Aorta (tissue), 5 donors: ENCODE results near the gene KPNA6. TPM values are rescaled to one million over a fixed set of nuclear protein-coding genes. Genes with fewer than 3 reads are reported as not detected.

ENCODE experiments used
- ATAC-seq: fragments of 200-7000 bp; cut with Tn5 transposase; one replicate; pipeline ENCODE4 v1.9.1; 2022; ENCODE audit warnings: moderate library complexity; ENCODE audit not compliant: low FRiP score
- DNase-seq, 2 donors: peaks; one replicate each; pipeline ENCODE4 v3.0.0-alpha.2; 2020
- H3K27ac ChIP-seq, 2 donors: one replicate each; pipeline ENCODE4 v1.5.1; 2013; ENCODE audit warnings: low read length in 2 of 2, mild to moderate bottlenecking in 2 of 2, moderate library complexity in 2 of 2, control low read depth in 1 of 2, inconsistent platforms in 1 of 2, low read depth in 1 of 2
- H3K27me3 ChIP-seq, 2 donors: one replicate each; pipeline ENCODE4 v1.6.1; 2013; ENCODE audit warnings: control low read depth in 1 of 2, low read length in 1 of 2, mild to moderate bottlenecking in 1 of 2, moderate library complexity in 1 of 2; ENCODE audit not compliant: insufficient read depth in 2 of 2, control insufficient read depth in 1 of 2
- H3K36me3 ChIP-seq, 2 donors: one replicate each; pipeline ENCODE4 v1.6.1; 2013; ENCODE audit warnings: control low read depth in 1 of 2, low read length in 1 of 2, mild to moderate bottlenecking in 1 of 2; ENCODE audit not compliant: insufficient read depth in 2 of 2, control insufficient read depth in 1 of 2
- H3K4me1 ChIP-seq, 2 donors: one replicate each; pipeline ENCODE4 v1.6.1; 2013; ENCODE audit warnings: low read length in 2 of 2, control low read depth in 1 of 2, mild to moderate bottlenecking in 1 of 2, moderate library complexity in 1 of 2; ENCODE audit not compliant: insufficient read depth in 2 of 2, control insufficient read depth in 1 of 2
- H3K4me3 ChIP-seq, 2 donors: one replicate each; pipeline ENCODE4 v1.5.1; 2013; ENCODE audit warnings: low read length in 2 of 2, control low read depth in 1 of 2, mild to moderate bottlenecking in 1 of 2
- H3K9me3 ChIP-seq: one replicate; pipeline ENCODE4 v1.6.1; 2013; ENCODE audit warnings: mild to moderate bottlenecking, low read length; ENCODE audit not compliant: control insufficient read depth
- WGBS, 2 donors: extraction: QIAGEN DNeasy Blood & Tissue Kit; methylation state at CpG; one replicate each; pipeline ENCODE4 v1.1.7; 2013; 5-methylcytosine and 5-hydroxymethylcytosine counted together
- intact Hi-C, 2 donors: fragments of 100-400 bp; cut with DNase I; formaldehyde crosslinking; loops; one replicate each; pipeline versions ENCODE4 v1.14.2 to v1.15.0; 2022
- polyA plus RNA-seq, 2 donors: library from polyadenylated mRNA; stranded (reverse); fragments of 200-250 nt; gene quantifications; one replicate each; pipeline ENCODE4 v1.2.3, GENCODE V29; 2013
- total RNA-seq, 2 donors: library from RNA; stranded (reverse); fragmentation: NEBNext Ultra II Directional; extraction: Animal tissue kit (Norgen Biotek cat#: 25700); gene quantifications; one replicate each; pipeline ENCODE4 v1.2.1, GENCODE V29; 2021
- donor health status: healthy with polysubstance abuse.
- donor health status: Bipolar disorder and iron deficiency.
- donor health status: DM: no; HTN: no; CAD: no.
- donor health status: DM: no; HTN: no; CAD: no.
- donor health status: DM: yes; HTN: yes; CAD: no.

The KPNA6 gene
- total and polyA plus RNA-seq, 4 donors = 8.8 to 66.2 (median 34.7) TPM

- peak in 1 of 2 donors; percentile 71 for DNase-seq
Observed at GRCh38 chr1:32091591-32091990, 16.3 kb upstream of the KPNA6 start.

GRCh38 chr1:32094746-32095521 is 12.9 kb upstream of the KPNA6 start:
- Histone ChIP-seq H3K27me3 (no peaks in the 10 kb centered on the region), H3K36me3 (peaks cover 0 to 7% of the 10 kb centered on the region in 2 donors), H3K9me3 (no peaks in the 10 kb centered on the region), H3K27ac (no peak overlapping the region), H3K4me3 (no peak overlapping the region), H3K4me1 (no peaks in the 10 kb centered on the region)
- intact Hi-C loops = no loop called here
- WGBS, 2 donors = 92% methylated on average over 11 of the region's 11 CpGs
- ATAC-seq (no peak), DNase-seq (peak in 1 of 2 donors; percentile 55)

More at GRCh38 chr1:32091591-32091990, 16.3 kb upstream of the KPNA6 start:
- no peaks in the 10 kb centered on the region for H3K27me3 ChIP-seq
- 92 to 93% methylated on average over 15 of the region's 15 CpGs for WGBS, 2 donors
- peaks cover 0 to 7% of the 10 kb centered on the region in 2 donors for H3K36me3 ChIP-seq
- no peaks in the 10 kb centered on the region for H3K9me3 ChIP-seq
- intact Hi-C loops = no loop called here
- H3K4me1 ChIP-seq = no peaks in the 10 kb centered on the region
- ATAC-seq = no peak
- no peak overlapping the region for H3K27ac ChIP-seq
- no peak overlapping the region for H3K4me3 ChIP-seq

- no peaks in the 10 kb centered on the region for H3K4me1 ChIP-seq
- H3K9me3 ChIP-seq = no peaks in the 10 kb centered on the region
- H3K4me3 ChIP-seq = no peak overlapping the region
- peak in 1 of 2 donors; percentile 31 for DNase-seq
- no peak for ATAC-seq
- intact Hi-C loops = no loop called here
- no peaks in the 10 kb centered on the region for H3K27me3 ChIP-seq
- H3K36me3 ChIP-seq = peaks cover 0 to 3% of the 10 kb centered on the region in 2 donors
- H3K27ac ChIP-seq = no peak overlapping the region
- 89 to 92% methylated on average over 4 of the region's 4 CpGs for WGBS, 2 donors
Observed at GRCh38 chr1:32099426-32099825, 8.4 kb upstream of the KPNA6 start.

GRCh38 chr1:32100359-32100758 is 7.5 kb upstream of the KPNA6 start:
- no peaks in the 10 kb centered on the region for H3K9me3 ChIP-seq
- H3K27me3 ChIP-seq = no peaks in the 10 kb centered on the region
- WGBS, 2 donors = 82 to 86% methylated on average over 10 of the region's 10 CpGs
- H3K36me3 ChIP-seq = peaks cover 0 to 2% of the 10 kb centered on the region in 2 donors
- no peaks in the 10 kb centered on the region for H3K4me1 ChIP-seq
- H3K4me3 ChIP-seq = no peak overlapping the region
- DNase-seq = peak; percentile 63 to 72
- intact Hi-C loops = no loop called here
- ATAC-seq = no peak
- no peak overlapping the region for H3K27ac ChIP-seq

- DNase-seq (no peak), ATAC-seq (no peak)
- no peaks in the 10 kb centered on the region for H3K9me3 ChIP-seq
- H3K27me3 ChIP-seq = no peaks in the 10 kb centered on the region
- intact Hi-C loops = no loop called here
- no peak overlapping the region for H3K27ac ChIP-seq
- 89 to 90% methylated on average over 9 of the region's 9 CpGs for WGBS, 2 donors
- no peak overlapping the region for H3K4me3 ChIP-seq
- no peaks in the 10 kb centered on the region for H3K4me1 ChIP-seq
- H3K36me3 ChIP-seq = no peaks in the 10 kb centered on the region
Observed at GRCh38 chr1:32100807-32101708, 6.8 kb upstream of the KPNA6 start.

- ATAC-seq (no peak), DNase-seq (no peak)
- H3K27me3 ChIP-seq = no peaks in the 10 kb centered on the region
- WGBS, 2 donors = 68 to 69% methylated on average over 4 of the region's 4 CpGs
- H3K27ac ChIP-seq = no peak overlapping the region
- no peaks in the 10 kb centered on the region for H3K4me1 ChIP-seq
- H3K4me3 ChIP-seq = no peak overlapping the region
- no peaks in the 10 kb centered on the region for H3K36me3 ChIP-seq
- intact Hi-C loops = no loop called here
- H3K9me3 ChIP-seq = no peaks in the 10 kb centered on the region
Observed at GRCh38 chr1:32104127-32104526, 3.7 kb upstream of the KPNA6 start.

GRCh38 chr1:32105338-32105737 is 2.5 kb upstream of the KPNA6 start:
- Histone ChIP-seq H3K27ac (no peak overlapping the region), H3K27me3 (no peaks in the 10 kb centered on the region), H3K4me3 (no peak overlapping the region), H3K36me3 (no peaks in the 10 kb centered on the region), H3K9me3 (no peaks in the 10 kb centered on the region), H3K4me1 (no peaks in the 10 kb centered on the region)
- ATAC-seq (no peak), DNase-seq (no peak)
- intact Hi-C loops = loop anchor here in 1 of 2 donors (5.0 kb wide), 2 partner anchors 33 to 72 kb away; partner anchors contain the start of genes TMEM39B and TXLNA
- WGBS, 2 donors = 88% methylated on average over 1 of the region's 1 CpG

GRCh38 chr1:32106663-32107275 is 1.1 kb upstream of the KPNA6 start:
- no peaks in the 10 kb centered on the region for H3K27me3 ChIP-seq
- ATAC-seq (no peak), DNase-seq (no peak)
- no peaks in the 10 kb centered on the region for H3K36me3 ChIP-seq
- intact Hi-C loops = loop anchor here in 1 of 2 donors (5.0 kb wide), 2 partner anchors 34 to 71 kb away; partner anchors contain the start of genes TMEM39B and TXLNA
- no peak overlapping the region for H3K4me3 ChIP-seq
- no peaks in the 10 kb centered on the region for H3K9me3 ChIP-seq
- H3K27ac ChIP-seq = no peak overlapping the region
- 88 to 89% methylated on average over 9 of the region's 9 CpGs for WGBS, 2 donors
- H3K4me1 ChIP-seq = peaks cover 0 to 4% of the 10 kb centered on the region in 2 donors
